ENCODE data around the gene DDOST. TPM values are rescaled to one million over a fixed set of nuclear protein-coding genes. Genes with fewer than 3 reads are reported as not detected.
A peak's percentile ranks its signal among the peaks of the same experiment; 100 is the strongest.

DDOST gene
- total RNA-seq, 6 donors from 2014 or later = 54.5 to 212 (median 141) TPM

DNA sequence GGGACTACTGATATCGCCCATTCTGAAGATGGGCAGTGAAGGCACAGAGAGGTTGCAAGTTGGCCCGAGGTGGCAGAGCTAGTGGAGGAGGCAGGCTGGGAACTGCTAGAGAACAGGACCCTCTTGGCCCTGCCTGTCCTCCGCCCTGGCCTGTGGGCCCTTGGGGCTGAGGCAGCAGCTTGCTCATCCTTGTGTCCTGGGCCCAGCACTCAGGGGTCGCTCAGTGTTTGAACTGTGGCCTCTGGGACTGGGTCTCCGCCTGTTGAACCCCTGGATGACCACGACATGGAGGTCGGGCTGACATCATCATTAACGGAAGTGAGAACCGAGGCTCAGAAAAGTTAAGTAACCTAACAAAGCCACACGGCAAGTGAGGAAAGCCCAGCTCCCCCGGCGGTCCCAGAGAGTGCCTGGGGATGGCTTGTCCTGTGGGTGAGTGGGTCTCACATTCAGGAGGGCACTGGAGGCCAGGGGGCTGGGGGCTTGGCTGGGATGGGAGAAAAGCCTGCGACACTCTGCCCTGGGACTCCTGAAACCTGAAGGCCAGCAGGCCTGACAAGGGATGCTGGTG lies 23.0 kb upstream of the DDOST start:
- TF ChIP-seq EP300 (IDR thresholded peaks at IDR 0.05) (no peak), POLR2A (IDR thresholded peaks at IDR 0.05) (no peak), POLR2AphosphoS5 (IDR thresholded peaks at IDR 0.05) (no peak), CTCF (IDR thresholded peaks at IDR 0.05) (no peak)
- H3K27ac ChIP-seq = peak overlapping the region; percentile 78 to 95 (median 89)
- peaks cover 4 to 17% (median 11%) of the 10 kb centered on the region in 4 donors for H3K4me1 ChIP-seq
- H3K9me3 ChIP-seq = no peaks in the 10 kb centered on the region
- no peaks in the 10 kb centered on the region for H3K27me3 ChIP-seq
- H3K36me3 ChIP-seq = peaks cover 0 to 4% (median 0%) of the 10 kb centered on the region in 4 donors
- 68 to 75% methylated on average over 8 to 13 of the region's 13 CpGs for WGBS, 2 donors
- peak overlapping the region; percentile 34 to 53 (median 41) for H3K4me3 ChIP-seq
- ATAC-seq (ENCODE audit: low FRiP score in 2 of 2) = no peak
- DNase-seq = no peak

DNA sequence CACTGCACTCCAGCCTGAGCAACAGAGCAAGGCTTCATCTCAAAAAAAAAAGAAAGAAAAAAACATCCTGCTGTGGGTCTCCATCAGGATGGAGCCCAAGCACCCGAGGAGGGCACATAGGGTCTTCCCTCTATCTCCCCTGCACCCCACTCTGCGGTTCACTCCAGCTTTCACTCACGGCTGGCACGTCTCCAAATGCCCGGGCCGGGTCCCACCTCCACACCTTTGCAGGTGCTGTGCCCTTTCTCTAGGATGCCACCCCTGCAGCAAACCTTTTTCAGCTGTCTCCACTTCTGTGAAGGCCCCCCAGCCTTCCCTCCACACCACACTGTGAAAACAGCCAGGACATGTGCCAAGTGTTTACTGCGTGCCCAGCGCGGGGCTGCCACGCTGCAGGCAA lies 22.4 kb upstream of the DDOST start:
- no peaks in the 10 kb centered on the region for H3K9me3 ChIP-seq
- TF ChIP-seq CTCF (IDR thresholded peaks at IDR 0.05) = no peak
- no peak for TF ChIP-seq EP300 (IDR thresholded peaks at IDR 0.05)
- TF ChIP-seq POLR2A (IDR thresholded peaks at IDR 0.05) = no peak
- TF ChIP-seq POLR2AphosphoS5 (IDR thresholded peaks at IDR 0.05) = no peak
- peaks cover 0 to 4% (median 0%) of the 10 kb centered on the region in 4 donors for H3K36me3 ChIP-seq
- peaks cover 4 to 17% (median 11%) of the 10 kb centered on the region in 4 donors for H3K4me1 ChIP-seq
- H3K27ac ChIP-seq = peak overlapping the region in 3 of 4 donors; percentile 87 to 95 (median 91)
- no peak for DNase-seq
- ATAC-seq (ENCODE audit: low FRiP score in 2 of 2) = no peak
- H3K27me3 ChIP-seq = no peaks in the 10 kb centered on the region
- H3K4me3 ChIP-seq = peak overlapping the region in 3 of 4 donors; percentile 34 to 53 (median 47)
- 75 to 80% methylated on average over 9 to 10 of the region's 10 CpGs for WGBS, 2 donors

GRCh38 chr1:20682571-20683236 lies 21.5 kb upstream of the DDOST start:
- TF ChIP-seq POLR2A (IDR thresholded peaks at IDR 0.05) (no peak), POLR2AphosphoS5 (IDR thresholded peaks at IDR 0.05) (no peak), CTCF (IDR thresholded peaks at IDR 0.05) (no peak), EP300 (IDR thresholded peaks at IDR 0.05) (no peak)
- no peak overlapping the region for H3K27ac ChIP-seq
- DNase-seq (no peak), ATAC-seq (ENCODE audit: low FRiP score in 2 of 2) (no peak)
- no peaks in the 10 kb centered on the region for H3K9me3 ChIP-seq
- H3K4me1 ChIP-seq = peaks cover 4 to 17% (median 11%) of the 10 kb centered on the region in 4 donors
- 52 to 65% methylated on average over 18 to 24 of the region's 24 CpGs for WGBS, 2 donors
- peaks cover 0 to 7% (median 0%) of the 10 kb centered on the region in 4 donors for H3K36me3 ChIP-seq
- H3K4me3 ChIP-seq = no peak overlapping the region
- no peaks in the 10 kb centered on the region for H3K27me3 ChIP-seq

DNA sequence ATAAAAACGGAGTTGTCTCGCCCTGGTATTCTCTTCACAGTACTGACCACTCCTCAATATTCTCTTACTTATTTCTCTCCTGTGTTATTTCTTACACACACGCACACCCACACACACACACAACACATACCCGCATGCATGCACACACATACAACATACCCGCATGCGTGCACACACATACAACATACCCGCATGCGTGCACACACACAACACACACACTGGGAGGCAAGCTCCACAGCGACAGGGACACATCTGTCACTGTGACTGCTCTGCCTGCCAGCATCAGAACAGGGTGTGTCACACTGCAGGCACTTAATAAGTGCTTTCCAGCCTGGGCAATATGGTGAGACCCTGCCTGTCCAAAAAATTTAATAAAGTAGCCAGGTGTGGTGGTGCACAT lies 20.8 kb upstream of the DDOST start:
- DNase-seq (no peak), ATAC-seq (ENCODE audit: low FRiP score in 2 of 2) (no peak)
- Histone ChIP-seq H3K4me3 (no peak overlapping the region), H3K36me3 (peaks cover 0 to 14% (median 0%) of the 10 kb centered on the region in 4 donors), H3K9me3 (no peaks in the 10 kb centered on the region), H3K27ac (no peak overlapping the region), H3K4me1 (peaks cover 4 to 17% (median 11%) of the 10 kb centered on the region in 4 donors), H3K27me3 (no peaks in the 10 kb centered on the region)
- no peak for TF ChIP-seq CTCF (IDR thresholded peaks at IDR 0.05)
- TF ChIP-seq POLR2AphosphoS5 (IDR thresholded peaks at IDR 0.05) = no peak
- TF ChIP-seq EP300 (IDR thresholded peaks at IDR 0.05) = no peak
- no peak for TF ChIP-seq POLR2A (IDR thresholded peaks at IDR 0.05)
- 93% methylated on average over 9 of the region's 9 CpGs for WGBS, 2 donors
